Psoas muscle (tissue), 8 donors: ENCODE results near the gene CHID1. TPM values are rescaled to one million over a fixed set of nuclear protein-coding genes. Genes with fewer than 3 reads are reported as not detected.
A peak's percentile ranks its signal among the peaks of the same experiment; 100 is the strongest.

Source experiments
- ATAC-seq, 4 donors: fragments of 200-7000 bp; cut with Tn5 transposase; one replicate each; pipeline ENCODE4 v1.9.1; 2020; ENCODE audit warnings: moderate library complexity in 3 of 4, mild to moderate bottlenecking in 2 of 4
- DNase-seq, 2 donors: peaks; one replicate each; pipeline ENCODE4 v3.0.0-alpha.2; 2020
- H3K27ac ChIP-seq: fragments of 200-600 bp; one replicate; pipeline ENCODE4 v1.8.0; 2022
- H3K27me3 ChIP-seq, 3 donors: fragments of 200-600 bp in 1 of 3; one replicate each; pipeline versions ENCODE4 v1.6.1 to v1.8.0; 2013 to 2022; ENCODE audit warnings: low read length in 2 of 3, mild to moderate bottlenecking in 2 of 3, moderate library complexity in 1 of 3; ENCODE audit not compliant: insufficient read depth in 3 of 3
- H3K36me3 ChIP-seq, 2 donors: fragments of 200-600 bp in 1 of 2; one replicate each; pipeline versions ENCODE4 v1.6.1 to v1.8.0; 2013 to 2022; ENCODE audit warnings: low read depth in 1 of 2, mild to moderate bottlenecking in 1 of 2, moderate library complexity in 1 of 2; ENCODE audit not compliant: insufficient read depth in 1 of 2
- H3K4me1 ChIP-seq: fragments of 200-600 bp; one replicate; pipeline ENCODE4 v1.8.0; 2022
- H3K4me3 ChIP-seq: fragments of 200-600 bp; one replicate; pipeline ENCODE4 v1.8.0; 2022; ENCODE audit warnings: mild to moderate bottlenecking
- H3K9me3 ChIP-seq: fragments of 200-600 bp; one replicate; pipeline ENCODE4 v1.8.0; 2022
- WGBS, 3 donors: extraction: QIAGEN DNeasy Blood & Tissue Kit; methylation state at CpG; one replicate each; pipeline versions ENCODE4 v1.1.6 to v1.1.7; 2013; 5-methylcytosine and 5-hydroxymethylcytosine counted together
- intact Hi-C, 2 donors: fragments of 100-400 bp; cut with DNase I; formaldehyde crosslinking; loops; one replicate each; pipeline versions ENCODE4 v1.11.0 to v1.14.2; 2022
- polyA plus RNA-seq, 3 donors: library from polyadenylated mRNA; stranded (reverse); fragments of 200-250 nt; gene quantifications; one replicate each; pipeline ENCODE4 v1.2.3, GENCODE V29; 2013
- total RNA-seq, 4 donors: library from RNA; stranded (reverse); fragmentation: NEBNext Ultra II Directional in 2 of 4; extraction: Animal tissue kit (Norgen Biotek cat#: 25700) in 2 of 4; gene quantifications; one replicate each; pipeline versions ENCODE4 v1.2.1 to v1.2.4, GENCODE V29; 2021 to 2023
- TF ChIP-seq, protein P1 (sequence below): fragments of 200-600 bp; IDR thresholded peaks from one replicate; pipeline ENCODE4 v1.8.0; 2022; ENCODE audit warnings: antibody characterized with exemption
- donor health status: healthy with polysubstance abuse.
- donor health status: DM: no; HTN: no; CAD: no; lungs with moderate emphysema.
- donor health status: Bipolar disorder and iron deficiency.
- donor health status: healthy.
- donor health status: DM: yes; HTN: yes; CAD: no.
- donor health status: DM: no; HTN: no; CAD: no.
- donor health status: DM: no; HTN: no; CAD: no.
- donor health status: DM: yes; HTN: yes; CAD: no.

CHID1 gene
- total and polyA plus RNA-seq, 7 donors: 25.5 to 44.5 (median 34.3) TPM

DNA sequence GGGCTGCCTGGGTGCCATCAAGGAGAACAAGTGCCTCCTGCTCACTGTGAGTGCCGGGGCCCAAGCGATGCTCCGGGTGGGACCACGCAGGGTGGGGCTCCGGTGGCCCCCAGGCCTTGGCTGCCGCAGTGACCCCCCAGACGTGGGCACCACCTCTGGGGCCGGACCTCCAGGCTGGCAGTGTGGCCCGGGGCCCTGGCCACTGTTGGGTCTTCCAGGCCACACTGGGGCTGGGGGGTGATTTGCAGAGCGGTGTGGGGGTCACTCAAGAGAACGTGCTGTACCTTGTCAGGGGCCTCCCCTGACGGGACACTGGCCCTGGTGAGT, 48.0 kb downstream of the CHID1 start:
- H3K27ac ChIP-seq: no peak overlapping the region
- DNase-seq (no peak), ATAC-seq (no peak)
- WGBS, 3 donors: 76 to 84% (median 79%) methylated on average over 12 of the region's 12 CpGs
- H3K27me3 ChIP-seq: no peaks in the 10 kb centered on the region
- H3K4me3 ChIP-seq: no peak overlapping the region
- intact Hi-C loops: no loop called here
- H3K36me3 ChIP-seq: peaks cover 0 to 39% of the 10 kb centered on the region in 2 donors
- no peaks in the 10 kb centered on the region for H3K9me3 ChIP-seq
- H3K4me1 ChIP-seq: peaks cover 4% of the 10 kb centered on the region
- TF ChIP-seq, protein P1, sequence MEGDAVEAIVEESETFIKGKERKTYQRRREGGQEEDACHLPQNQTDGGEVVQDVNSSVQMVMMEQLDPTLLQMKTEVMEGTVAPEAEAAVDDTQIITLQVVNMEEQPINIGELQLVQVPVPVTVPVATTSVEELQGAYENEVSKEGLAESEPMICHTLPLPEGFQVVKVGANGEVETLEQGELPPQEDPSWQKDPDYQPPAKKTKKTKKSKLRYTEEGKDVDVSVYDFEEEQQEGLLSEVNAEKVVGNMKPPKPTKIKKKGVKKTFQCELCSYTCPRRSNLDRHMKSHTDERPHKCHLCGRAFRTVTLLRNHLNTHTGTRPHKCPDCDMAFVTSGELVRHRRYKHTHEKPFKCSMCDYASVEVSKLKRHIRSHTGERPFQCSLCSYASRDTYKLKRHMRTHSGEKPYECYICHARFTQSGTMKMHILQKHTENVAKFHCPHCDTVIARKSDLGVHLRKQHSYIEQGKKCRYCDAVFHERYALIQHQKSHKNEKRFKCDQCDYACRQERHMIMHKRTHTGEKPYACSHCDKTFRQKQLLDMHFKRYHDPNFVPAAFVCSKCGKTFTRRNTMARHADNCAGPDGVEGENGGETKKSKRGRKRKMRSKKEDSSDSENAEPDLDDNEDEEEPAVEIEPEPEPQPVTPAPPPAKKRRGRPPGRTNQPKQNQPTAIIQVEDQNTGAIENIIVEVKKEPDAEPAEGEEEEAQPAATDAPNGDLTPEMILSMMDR: no peak

DNA sequence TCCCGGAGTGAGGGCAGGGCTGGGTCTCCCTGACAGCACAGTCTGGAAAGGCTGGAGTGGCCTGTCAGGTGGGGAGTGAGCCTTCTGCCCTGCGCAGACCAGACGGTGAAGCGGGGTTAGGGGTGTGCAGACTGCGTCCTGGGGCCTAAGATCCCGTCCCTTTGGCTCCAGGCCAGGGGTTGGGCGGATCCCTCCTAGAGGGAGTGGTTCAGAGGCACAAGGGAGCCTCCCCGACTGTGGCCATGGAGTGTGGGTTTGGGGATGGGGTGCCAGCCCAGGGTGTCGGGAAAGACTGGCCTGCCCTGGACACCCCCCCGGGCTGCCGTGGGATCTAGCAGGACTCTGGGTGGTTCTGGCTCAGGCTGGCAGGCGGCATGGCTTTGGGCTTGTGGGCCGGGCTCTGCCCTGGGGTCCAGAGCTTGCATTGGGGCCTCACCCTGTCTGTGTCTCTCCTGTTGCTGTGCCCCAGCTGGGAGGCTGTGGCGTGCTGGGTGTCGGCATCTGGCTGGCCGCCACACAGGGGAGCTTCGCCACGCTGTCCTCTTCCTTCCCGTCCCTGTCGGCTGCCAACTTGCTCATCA, 48.4 kb downstream of the CHID1 start:
- TF ChIP-seq, protein P1: no peak
- WGBS, 3 donors: 36 to 45% (median 37%) methylated on average over 19 to 20 of the region's 20 CpGs
- Histone ChIP-seq H3K27ac (no peak overlapping the region), H3K4me3 (no peak overlapping the region), H3K4me1 (peaks cover 4% of the 10 kb centered on the region), H3K9me3 (no peaks in the 10 kb centered on the region), H3K36me3 (peaks cover 0 to 39% of the 10 kb centered on the region in 2 donors), H3K27me3 (no peaks in the 10 kb centered on the region)
- ATAC-seq (peak; percentile 11 to 37 (median 27)), DNase-seq (no peak)
- intact Hi-C loops: no loop called here

DNA sequence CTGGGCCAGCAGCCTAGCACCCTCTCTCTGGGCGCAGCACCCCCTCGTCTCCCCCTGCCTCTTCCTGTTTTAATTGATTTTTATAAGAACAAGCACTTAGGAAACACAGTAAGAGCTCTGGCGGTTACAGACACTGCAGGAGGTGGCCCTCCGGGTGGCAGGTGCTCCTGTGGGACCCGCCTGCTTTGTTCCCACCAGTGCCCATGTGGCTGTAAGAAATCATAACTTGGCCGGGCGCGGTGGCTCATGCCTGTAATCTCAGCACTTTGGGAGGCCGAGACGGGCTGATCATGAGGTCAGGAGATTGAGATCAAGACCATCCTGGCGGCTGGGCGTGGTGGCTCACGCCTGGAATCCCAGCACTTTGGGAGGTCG, 49.5 kb downstream of the CHID1 start:
- peaks cover 4% of the 10 kb centered on the region for H3K4me1 ChIP-seq
- H3K9me3 ChIP-seq: no peaks in the 10 kb centered on the region
- H3K4me3 ChIP-seq: no peak overlapping the region
- no peaks in the 10 kb centered on the region for H3K27me3 ChIP-seq
- TF ChIP-seq, protein P1: no peak
- H3K27ac ChIP-seq: no peak overlapping the region
- no peak for DNase-seq
- peaks cover 0 to 30% of the 10 kb centered on the region in 2 donors for H3K36me3 ChIP-seq
- intact Hi-C loops: no loop called here
- ATAC-seq: no peak
- WGBS, 3 donors: 89 to 95% (median 91%) methylated on average over 14 of the region's 14 CpGs

DNA sequence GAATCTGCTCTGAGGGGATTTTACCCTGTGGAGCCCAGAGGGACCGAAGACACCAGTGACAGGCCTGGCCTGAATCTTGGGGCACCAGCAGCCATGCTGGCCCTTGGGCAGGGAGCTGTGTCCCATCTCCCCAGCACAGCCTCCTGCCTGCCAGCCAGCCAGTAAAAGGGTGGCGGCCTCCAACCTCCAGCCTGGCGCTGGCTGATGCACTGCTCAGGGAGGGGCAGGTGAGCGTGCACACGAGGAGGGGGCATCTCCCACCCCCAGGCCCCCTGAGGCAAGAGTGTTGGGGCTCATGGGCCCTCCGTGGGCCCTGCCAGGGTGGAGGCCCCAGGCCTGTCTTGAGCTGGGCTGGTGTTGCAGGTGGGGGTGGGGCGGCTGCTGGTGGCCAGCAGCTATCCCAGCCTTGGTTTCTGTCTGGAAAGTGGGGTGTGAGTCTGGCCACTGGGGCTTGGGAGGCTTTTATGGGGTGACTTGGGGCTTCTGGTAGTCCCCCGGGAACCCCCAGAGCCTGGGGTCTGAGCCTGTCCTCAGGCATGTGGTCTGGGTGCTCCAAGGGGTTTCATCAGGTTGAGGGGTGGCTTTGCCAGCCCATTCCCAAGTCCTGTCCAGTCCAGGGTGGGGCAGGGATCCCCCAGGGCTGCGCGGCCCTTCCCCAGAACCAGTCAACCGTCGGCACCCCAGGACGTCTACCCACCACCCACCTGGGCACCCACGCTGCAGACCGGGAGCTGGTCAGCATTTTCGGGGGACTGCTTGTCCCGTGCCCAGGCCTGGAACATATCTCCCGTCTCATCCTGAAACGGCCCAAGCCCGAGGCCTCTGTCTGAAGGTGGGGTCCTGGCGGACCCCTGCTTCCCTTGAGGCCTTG, 50.1 kb downstream of the CHID1 start:
- Histone ChIP-seq H3K27me3 (no peaks in the 10 kb centered on the region), H3K9me3 (no peaks in the 10 kb centered on the region), H3K27ac (no peak overlapping the region), H3K36me3 (peaks cover 0 to 24% of the 10 kb centered on the region in 2 donors), H3K4me1 (peaks cover 4% of the 10 kb centered on the region), H3K4me3 (no peak overlapping the region)
- TF ChIP-seq, protein P1: no peak
- DNase-seq (no peak), ATAC-seq (no peak)
- 86 to 89% (median 88%) methylated on average over 21 of the region's 21 CpGs for WGBS, 3 donors
- intact Hi-C loops: no loop called here
